22Rv1 (cell line): ENCODE measurements around the gene SLC49A3.

ENCODE experiments used
- H3K27ac ChIP-seq: fragments of 450-650 bp; 2 replicates; pipeline ENCODE4 v1.5.1; 2017
- CTCF ChIP-seq: fragments of 450-650 bp; IDR thresholded peaks from 2 replicates; pipeline ENCODE4 v1.5.1; 2017; ENCODE audit warnings: mild to moderate bottlenecking
- ZFX ChIP-seq: fragments of 450-650 bp; IDR thresholded peaks from 2 replicates; pipeline ENCODE4 v1.6.1; 2017; ENCODE audit warnings: antibody characterized with exemption, borderline replicate concordance

SLC49A3 gene

GRCh38 chr4:710916-711315 lies 22.0 kb upstream of the SLC49A3 start:
- H3K27ac ChIP-seq: no peak overlapping the region
- TF ChIP-seq CTCF: no peak
- no peak for TF ChIP-seq ZFX

GRCh38 chr4:710116-710515 lies 21.2 kb upstream of the SLC49A3 start:
- no peak for TF ChIP-seq CTCF
- TF ChIP-seq ZFX: no peak
- 0 out of 2 replicates have a peak overlapping the region, but pooled peaks have one; percentile 3 for H3K27ac ChIP-seq

GRCh38 chr4:709348-709747 lies 20.4 kb upstream of the SLC49A3 start:
- 0 out of 2 replicates have a peak overlapping the region, but pooled peaks have one; percentile 3 for H3K27ac ChIP-seq
- TF ChIP-seq ZFX (no peak), CTCF (no peak)

GRCh38 chr4:708631-708933 lies 19.6 kb upstream of the SLC49A3 start:
- no peak for TF ChIP-seq ZFX
- no peak for TF ChIP-seq CTCF
- no peak overlapping the region for H3K27ac ChIP-seq

- no peak for TF ChIP-seq ZFX
- TF ChIP-seq CTCF: no peak
- no peak overlapping the region for H3K27ac ChIP-seq
Measured at GRCh38 chr4:707929-708630, 19.1 kb upstream of the SLC49A3 start.

DNA sequence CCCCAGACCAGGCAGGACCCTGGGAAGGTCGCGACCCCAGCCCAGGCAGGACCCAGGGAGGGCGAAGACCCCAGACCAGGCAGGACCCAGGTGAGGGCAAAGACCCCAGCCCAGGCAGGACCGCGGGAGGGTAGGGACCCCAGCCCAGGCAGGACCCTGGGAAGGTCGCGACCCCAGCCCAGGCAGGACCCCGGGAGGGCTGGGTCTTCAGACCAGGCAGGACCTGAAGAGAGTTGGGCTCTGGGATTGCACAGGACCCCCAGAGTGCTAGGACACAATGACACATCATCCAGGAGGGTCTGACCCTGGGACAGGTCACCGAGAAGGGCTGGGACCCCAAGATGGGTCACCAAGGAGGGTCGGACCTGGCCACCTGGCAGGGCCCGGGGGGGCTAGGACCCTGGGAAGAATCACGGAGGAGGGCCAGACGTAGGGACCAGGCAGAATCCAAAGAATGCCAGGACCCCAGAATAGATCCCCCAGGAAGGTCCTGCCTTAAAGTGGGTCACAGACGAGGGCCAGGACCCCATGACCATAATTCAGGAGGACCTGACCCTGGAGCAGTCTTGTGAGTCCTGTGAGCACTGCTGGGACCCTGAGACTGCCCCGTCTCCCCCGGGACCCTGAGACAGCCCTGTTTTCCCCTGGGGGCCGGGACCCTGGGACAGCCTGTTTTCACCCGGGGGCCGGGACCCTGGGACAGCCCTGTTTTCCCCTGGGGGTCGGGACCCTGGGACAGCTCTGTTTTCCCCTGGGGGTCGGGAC lies 18.1 kb upstream of the SLC49A3 start:
- no peak overlapping the region for H3K27ac ChIP-seq
- no peak for TF ChIP-seq CTCF
- no peak for TF ChIP-seq ZFX

DNA sequence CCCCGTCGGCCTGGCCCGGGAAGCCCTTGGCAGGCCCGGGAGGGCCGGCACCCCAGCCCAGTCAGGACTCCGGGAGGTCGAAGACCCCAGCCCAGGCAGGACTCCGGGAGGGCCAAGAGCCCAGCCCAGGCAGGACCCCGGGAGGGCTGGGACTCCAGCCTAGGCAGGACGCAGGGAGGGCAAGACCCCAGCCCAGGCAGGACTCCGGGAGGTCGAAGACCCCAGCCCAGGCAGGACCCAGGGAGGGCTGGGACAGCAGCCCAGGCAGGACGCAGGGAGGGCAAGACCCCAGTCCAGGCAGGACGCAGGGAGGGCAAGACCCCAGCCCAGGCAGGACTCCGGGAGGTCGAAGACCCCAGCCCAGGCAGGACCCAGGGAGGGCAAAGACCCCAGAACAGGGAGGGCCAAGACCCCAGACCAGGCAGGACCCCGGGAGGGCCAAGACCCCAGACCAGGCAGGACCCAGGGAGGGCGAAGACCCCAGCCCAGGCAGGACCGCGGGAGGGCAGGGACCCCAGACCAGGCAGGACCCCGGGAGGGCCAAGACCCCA lies 17.2 kb upstream of the SLC49A3 start:
- peak overlapping the region; percentile 75 for H3K27ac ChIP-seq
